B cell (primary cell): ENCODE results near the gene SEC61B. TPM values are rescaled to one million over a fixed set of nuclear protein-coding genes. Genes with fewer than 3 reads are reported as not detected.

Experiments
- ATAC-seq: fragments of 200-7000 bp; cut with Tn5 transposase; one replicate; pipeline ENCODE4 v1.10.0; 2021; ENCODE audit warnings: low read depth, mild to moderate bottlenecking, moderate number of reproducible peaks, moderate library complexity
- CTCF ChIA-PET: fragments of 350-600 bp; sonication (Branson Sonifier 250); formaldehyde crosslinking; loops from one replicate; lab custom pipeline; 2021; ENCODE audit warnings: antibody characterized with exemption, inconsistent platforms; lab: Charles Lee
- POLR2A ChIA-PET: fragments of 350-600 bp; sonication (Branson Sonifier 250); formaldehyde crosslinking; loops from one replicate; lab custom pipeline; 2021; ENCODE audit warnings: antibody characterized with exemption; lab: Charles Lee
- DNase-seq: peaks from one replicate; pipeline ENCODE4 v3.0.0; 2013
- H2AFZ ChIP-seq: 2 replicates; pipeline ENCODE4 v1.6.1; 2012; ENCODE audit warnings: mild to moderate bottlenecking, low read depth, low read length; ENCODE audit not compliant: insufficient read depth, poor library complexity, severe bottlenecking
- H3K27ac ChIP-seq, 2 donors: 1 replicate in 1 of 2; 2 replicates in 1 of 2; pipeline ENCODE4 v1.5.1; 2012 to 2013; ENCODE audit warnings: low read length in 2 of 2, mild to moderate bottlenecking in 2 of 2, moderate library complexity in 1 of 2
- H3K27me3 ChIP-seq, 4 experiments: fragments of 200-600 bp in 1 of 4; sonication (generic) in 1 of 4; replicated peaks in 1 of 4; 1 replicate in 2 of 4; 2 replicates in 2 of 4; pipeline versions ENCODE4 v1.6.1 to v1.7.0; 2013 to 2016; ENCODE audit warnings: low read length in 3 of 4, mild to moderate bottlenecking in 2 of 4, mixed read lengths in 1 of 4, moderate library complexity in 1 of 4; ENCODE audit not compliant: insufficient read depth in 4 of 4, control insufficient read depth in 3 of 4; ENCODE audit errors: control extremely low read depth in 1 of 4
- H3K36me3 ChIP-seq, 2 experiments: replicated peaks in 1 of 2; 1 replicate in 1 of 2; 2 replicates in 1 of 2; pipeline versions ENCODE4 v1.6.1 to v1.7.1; 2013; ENCODE audit warnings: low read length in 1 of 2; ENCODE audit not compliant: insufficient read depth in 2 of 2, control insufficient read depth in 1 of 2; ENCODE audit errors: control extremely low read depth in 1 of 2, extremely low read depth in 1 of 2
- H3K4me1 ChIP-seq, 2 donors: fragments of 200-600 bp in 1 of 2; sonication (generic) in 1 of 2; 1 replicate in 1 of 2; 2 replicates in 1 of 2; pipeline versions ENCODE4 v1.5.1 to v1.6.1; 2013 to 2017; ENCODE audit warnings: low read length in 2 of 2; ENCODE audit not compliant: control insufficient read depth in 2 of 2, insufficient read depth in 2 of 2
- H3K4me2 ChIP-seq: replicated peaks from 2 replicates; pipeline ENCODE3; 2012; ENCODE audit warnings: mild to moderate bottlenecking, low read depth, low read length; ENCODE audit not compliant: poor library complexity, severe bottlenecking
- H3K4me3 ChIP-seq, 5 experiments: fragments of 200-600 bp in 1 of 5; sonication (generic) in 1 of 5; 1 replicate in 3 of 5; 2 replicates in 2 of 5; pipeline versions ENCODE4 v1.5.1 to v1.7.0; 2011 to 2016; ENCODE audit warnings: low read length in 4 of 5, mild to moderate bottlenecking in 4 of 5, low read depth in 2 of 5, control low read depth in 1 of 5, moderate library complexity in 1 of 5; ENCODE audit not compliant: insufficient read depth in 1 of 5; ENCODE audit errors: control extremely low read depth in 1 of 5, extremely low read depth in 1 of 5
- H3K79me2 ChIP-seq: fragments of 200-600 bp; sonication (generic); one replicate; pipeline ENCODE4 v1.6.0; 2016; ENCODE audit warnings: low read length; ENCODE audit not compliant: control insufficient read depth, insufficient read depth
- H3K9ac ChIP-seq: fragments of 200-600 bp; sonication (generic); 2 replicates; pipeline ENCODE4 v1.6.1; 2017; ENCODE audit warnings: mild to moderate bottlenecking, low read length, moderate library complexity
- H3K9me3 ChIP-seq, 3 donors: one replicate each; pipeline versions ENCODE4 v1.6.1 to v1.7.1; 2013; ENCODE audit warnings: low read length in 2 of 3; ENCODE audit not compliant: control insufficient read depth in 2 of 3, insufficient read depth in 1 of 3; ENCODE audit errors: control extremely low read depth in 1 of 3
- H4K20me1 ChIP-seq: 2 replicates; pipeline ENCODE4 v1.6.0; 2012; ENCODE audit warnings: mild to moderate bottlenecking, low read length; ENCODE audit not compliant: insufficient read depth, control insufficient read depth, poor library complexity, severe bottlenecking
- H3K27ac Mint-ChIP-seq: one replicate; pipeline ENCODE4 v1.8.0; 2021; ENCODE audit warnings: mixed read lengths
- H3K27me3 Mint-ChIP-seq: one replicate; pipeline ENCODE4 v1.8.0; 2021; ENCODE audit warnings: mixed read lengths
- H3K4me1 Mint-ChIP-seq: one replicate; pipeline ENCODE4 v1.8.0; 2021; ENCODE audit warnings: mixed read lengths
- H3K4me3 Mint-ChIP-seq: one replicate; pipeline ENCODE4 v1.8.0; 2021; ENCODE audit warnings: mixed read lengths
- H3K9me3 Mint-ChIP-seq: one replicate; pipeline ENCODE4 v1.8.0; 2022; ENCODE audit warnings: mixed read lengths; ENCODE audit not compliant: insufficient read depth
- CTCF ChIP-seq: fragments of 200-600 bp; IDR thresholded peaks from one replicate; pipeline ENCODE4 v1.8.0; 2022; ENCODE audit warnings: antibody characterized with exemption, mild to moderate bottlenecking
- EZH2 ChIP-seq: IDR thresholded peaks from 2 replicates; pipeline ENCODE4 v1.6.1; 2012; ENCODE audit warnings: borderline replicate concordance, low read depth, mild to moderate bottlenecking, moderate library complexity, low read length; ENCODE audit not compliant: insufficient read depth, poor library complexity, severe bottlenecking
- WGBS: methylation state at CpG from one replicate; pipeline ENCODE4 v1.1.5; 2013; ENCODE audit warnings: missing lambda C conversion rate; ENCODE audit not compliant: insufficient coverage; 5-methylcytosine and 5-hydroxymethylcytosine counted together
- intact Hi-C: fragments of 100-400 bp; cut with micrococcal nuclease; formaldehyde crosslinking; loops from one replicate; pipeline ENCODE4 v1.10.0; 2022
- polyA plus RNA-seq: library from polyadenylated mRNA; depleted of rRNA; stranded (reverse); fragments of >200 nt; gene quantifications from 2 replicates; pipeline ENCODE4 v1.2.3, GENCODE V29; 2012
- total RNA-seq, 2 donors: library from RNA; stranded (reverse); fragments of 120-200 nt in 1 of 2; gene quantifications; 1 replicate in 1 of 2; 2 replicates in 1 of 2; pipeline versions ENCODE4 v1.2.3 to v1.2.4, GENCODE V29; 2013 to 2022

SEC61B gene
- total and polyA plus RNA-seq, 2 donors (not counting 1 experiment from before 2014, with no cell fraction given) = 70.2 to 92.1 TPM

DNA sequence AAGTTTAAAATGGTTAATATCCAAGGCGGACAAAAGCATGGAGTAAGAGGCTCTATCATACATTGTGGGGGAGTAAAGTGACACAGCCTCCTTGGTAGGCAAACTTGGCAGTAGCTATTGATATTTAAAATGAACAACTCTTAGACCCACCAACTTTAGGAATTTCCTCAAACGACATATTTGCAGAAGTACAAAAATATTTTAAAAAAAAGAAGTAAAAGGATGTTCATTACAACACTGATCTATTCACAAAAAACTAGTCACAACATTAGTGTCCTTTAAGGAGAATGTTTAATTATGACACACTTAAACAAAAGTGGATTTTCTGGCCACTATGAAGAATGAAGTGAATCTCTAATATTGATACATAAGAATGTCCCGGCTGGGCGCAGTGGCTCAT, 2.1 kb upstream of the SEC61B start:
- Histone ChIP-seq H3K27ac (no peak overlapping the region), H3K36me3 (peaks cover 3 to 14% of the 10 kb centered on the region in 2 experiments), H2AFZ (no peak overlapping the region), H3K9me3 (no peaks in the 10 kb centered on the region), H3K4me1 (peaks cover 30 to 41% of the 10 kb centered on the region in 2 donors), H4K20me1 (peaks cover 66% of the 10 kb centered on the region), H3K9ac (no peak overlapping the region), H3K79me2 (peaks cover 80% of the 10 kb centered on the region), H3K4me2 (peak overlapping the region; percentile 20), H3K4me3 (no peak overlapping the region), H3K27me3 (no peaks in the 10 kb centered on the region)
- ChIA-PET CTCF (interaction anchor here (0.6 to 5.3 kb wide), 4 partner anchors 13 to 520 kb away, joined by 3 to 62 read pairs (median 3); no protein-coding TSS in a partner anchor), POLR2A (no interaction called here)
- peak overlapping the region; percentile 73 for H3K4me3 Mint-ChIP-seq
- no CpG with 5 or more reads among the region's 4 CpGs for WGBS
- intact Hi-C loops = loop anchor here (5.0 to 10.0 kb wide), 2 partner anchors 55 to 1132 kb away; partner anchors contain the start of gene TEX10
- H3K9me3 Mint-ChIP-seq = no peaks in the 10 kb centered on the region
- H3K4me1 Mint-ChIP-seq = peaks cover 75% of the 10 kb centered on the region
- TF ChIP-seq EZH2 = no peak
- no peak for ATAC-seq
- no peaks in the 10 kb centered on the region for H3K27me3 Mint-ChIP-seq
- H3K27ac Mint-ChIP-seq = peak overlapping the region; percentile 37
- no peak for DNase-seq

GRCh38 chr9:99221266-99221620, 839 bp upstream of the SEC61B start:
- Histone ChIP-seq H2AFZ (peak overlapping the region; percentile 85), H3K9ac (peak overlapping the region; percentile 95), H3K79me2 (peaks cover 88% of the 10 kb centered on the region), H3K36me3 (peaks cover 3 to 20% of the 10 kb centered on the region in 2 experiments), H3K4me3 (peak overlapping the region; percentile 88 to 96 (median 90)), H3K27ac (peak overlapping the region; percentile 98 to 99), H3K27me3 (no peaks in the 10 kb centered on the region), H3K4me2 (peak overlapping the region; percentile 86), H4K20me1 (peaks cover 64% of the 10 kb centered on the region), H3K9me3 (no peaks in the 10 kb centered on the region), H3K4me1 (peaks cover 30 to 43% of the 10 kb centered on the region in 2 donors)
- WGBS = under 1% methylated on average over 25 of the region's 25 CpGs
- H3K9me3 Mint-ChIP-seq = no peaks in the 10 kb centered on the region
- H3K4me1 Mint-ChIP-seq = peaks cover 78% of the 10 kb centered on the region
- peak overlapping the region; percentile 100 for H3K27ac Mint-ChIP-seq
- no peaks in the 10 kb centered on the region for H3K27me3 Mint-ChIP-seq
- H3K4me3 Mint-ChIP-seq = peak overlapping the region; percentile 95
- ATAC-seq (no peak), DNase-seq (no peak)
- ChIA-PET POLR2A (interaction anchor here (1.1 to 1.8 kb wide), 6 partner anchors 10 to 598 kb away, joined by 3 to 6 read pairs (median 4); no protein-coding TSS in a partner anchor), CTCF (interaction anchor here (1.0 to 5.3 kb wide), 10 partner anchors 11 to 806 kb away, joined by 3 to 62 read pairs (median 6); partner anchors contain the start of gene NR4A3)
- intact Hi-C loops = loop anchor here (1.0 to 10.0 kb wide), 3 partner anchors 15 to 1131 kb away; partner anchors contain the start of gene TEX10
- TF ChIP-seq EZH2 (no peak), CTCF (no peak)
